GM15510 (cell line): ENCODE measurements around the gene DDIT4.
A peak's percentile ranks its signal among the peaks of the same experiment; 100 is the strongest.

Experiments used
- POLR2A ChIP-seq: IDR thresholded peaks from 3 replicates; pipeline ENCODE4 v1.6.1; 2011; ENCODE audit warnings: borderline replicate concordance; ENCODE audit not compliant: insufficient read length; ENCODE audit errors: extremely low read depth

Gene DDIT4

GRCh38 chr10:72273410-72274212 lies at the start of gene DDIT4:
TSS of gene DDIT4 (plus strand) at chr10:72273924. CDS start at chr10:72274217, 293 bp downstream.
- peak; percentile 100 for TF ChIP-seq POLR2A

GRCh38 chr10:72226418-72227027 lies 47.2 kb upstream of the DDIT4 start:
- TF ChIP-seq POLR2A: no peak

- TF ChIP-seq POLR2A: no peak
Measured at GRCh38 chr10:72227826-72228225, 45.9 kb upstream of the DDIT4 start.

- TF ChIP-seq POLR2A: no peak
Measured at GRCh38 chr10:72228318-72228751, 45.4 kb upstream of the DDIT4 start.

- TF ChIP-seq POLR2A: no peak
Measured at GRCh38 chr10:72229261-72230251, 44.2 kb upstream of the DDIT4 start.

GRCh38 chr10:72233621-72234020 lies 40.1 kb upstream of the DDIT4 start:
- TF ChIP-seq POLR2A: no peak

- no peak for TF ChIP-seq POLR2A
Measured at GRCh38 chr10:72234560-72235095, 39.1 kb upstream of the DDIT4 start.

GRCh38 chr10:72235544-72236279 lies 38.0 kb upstream of the DDIT4 start:
- no peak for TF ChIP-seq POLR2A

GRCh38 chr10:72238392-72239175 lies 35.1 kb upstream of the DDIT4 start:
- TF ChIP-seq POLR2A: no peak

GRCh38 chr10:72239409-72239808 lies 34.3 kb upstream of the DDIT4 start:
- no peak for TF ChIP-seq POLR2A

GRCh38 chr10:72240371-72240770 lies 33.4 kb upstream of the DDIT4 start:
- TF ChIP-seq POLR2A: no peak

GRCh38 chr10:72241691-72242252 lies 32.0 kb upstream of the DDIT4 start:
- TF ChIP-seq POLR2A: no peak

- TF ChIP-seq POLR2A: no peak
Measured at GRCh38 chr10:72242675-72243074, 31.0 kb upstream of the DDIT4 start.
